Small intestine (tissue), 16 donors: Measurements from ENCODE around the gene CHD6. TPM values are rescaled to one million over a fixed set of nuclear protein-coding genes. Genes with fewer than 3 reads are reported as not detected.

Experiments
- DNase-seq, 2 donors: peaks; one replicate each; pipeline versions ENCODE4 v3.0.0 to v3.0.0-alpha.2; 2013
- FAIRE-seq: peaks from 2 replicates; lab custom pipeline; 2012; peaks lifted over from hg19 to GRCh38; lab: Jason Lieb, UNC
- H3K27ac ChIP-seq, 3 donors: one replicate each; pipeline ENCODE4 v1.5.1; 2013; ENCODE audit warnings: low read length in 2 of 3, mild to moderate bottlenecking in 2 of 3, control low read depth in 1 of 3, inconsistent platforms in 1 of 3, low read depth in 1 of 3, moderate library complexity in 1 of 3
- H3K27me3 ChIP-seq, 3 donors: one replicate each; pipeline ENCODE4 v1.6.1; 2013; ENCODE audit warnings: low read length in 3 of 3, inconsistent platforms in 1 of 3; ENCODE audit not compliant: control insufficient read depth in 3 of 3, insufficient read depth in 3 of 3
- H3K36me3 ChIP-seq, 3 donors: one replicate each; pipeline ENCODE4 v1.6.1; 2013; ENCODE audit warnings: low read length in 3 of 3, inconsistent platforms in 1 of 3, low read depth in 1 of 3, mild to moderate bottlenecking in 1 of 3, moderate library complexity in 1 of 3; ENCODE audit not compliant: control insufficient read depth in 3 of 3, insufficient read depth in 2 of 3
- H3K4me1 ChIP-seq, 3 donors: one replicate each; pipeline ENCODE4 v1.6.1; 2013; ENCODE audit warnings: low read length in 2 of 3, inconsistent platforms in 1 of 3, low read depth in 1 of 3, mild to moderate bottlenecking in 1 of 3, moderate library complexity in 1 of 3; ENCODE audit not compliant: control insufficient read depth in 3 of 3, insufficient read depth in 2 of 3
- H3K4me3 ChIP-seq, 3 donors: one replicate each; pipeline ENCODE4 v1.5.1; 2013; ENCODE audit warnings: low read length in 3 of 3, control low read depth in 1 of 3, inconsistent platforms in 1 of 3, low read depth in 1 of 3, mild to moderate bottlenecking in 1 of 3, moderate library complexity in 1 of 3
- H3K9me3 ChIP-seq, 2 donors: one replicate each; pipeline ENCODE4 v1.6.1; 2013; ENCODE audit warnings: low read depth in 1 of 2, low read length in 1 of 2; ENCODE audit not compliant: control insufficient read depth in 2 of 2, insufficient read depth in 1 of 2
- WGBS, 3 donors: extraction: QIAGEN DNeasy Blood & Tissue Kit; methylation state at CpG; one replicate each; pipeline ENCODE4 v1.1.7; 2013; 5-methylcytosine and 5-hydroxymethylcytosine counted together
- long read RNA-seq, 10 donors: transcript quantifications; one replicate each; lab custom pipeline, GENCODE V29; 2026
- polyA plus RNA-seq, 4 donors: library from polyadenylated mRNA; stranded (reverse) in 3 of 4; unstranded in 1 of 4; fragments of 200-250 nt in 3 of 4; fragments of 120-200 nt in 1 of 4; gene quantifications; one replicate each; pipeline versions ENCODE4 v1.2.1 to v1.2.3, GENCODE V29; 2013
- donor health status: healthy with polysubstance abuse.
- donor health status: control.
- donor health status: control.
- donor health status: Bipolar disorder and iron deficiency.
- donor health status: healthy.

The CHD6 gene, protein sequence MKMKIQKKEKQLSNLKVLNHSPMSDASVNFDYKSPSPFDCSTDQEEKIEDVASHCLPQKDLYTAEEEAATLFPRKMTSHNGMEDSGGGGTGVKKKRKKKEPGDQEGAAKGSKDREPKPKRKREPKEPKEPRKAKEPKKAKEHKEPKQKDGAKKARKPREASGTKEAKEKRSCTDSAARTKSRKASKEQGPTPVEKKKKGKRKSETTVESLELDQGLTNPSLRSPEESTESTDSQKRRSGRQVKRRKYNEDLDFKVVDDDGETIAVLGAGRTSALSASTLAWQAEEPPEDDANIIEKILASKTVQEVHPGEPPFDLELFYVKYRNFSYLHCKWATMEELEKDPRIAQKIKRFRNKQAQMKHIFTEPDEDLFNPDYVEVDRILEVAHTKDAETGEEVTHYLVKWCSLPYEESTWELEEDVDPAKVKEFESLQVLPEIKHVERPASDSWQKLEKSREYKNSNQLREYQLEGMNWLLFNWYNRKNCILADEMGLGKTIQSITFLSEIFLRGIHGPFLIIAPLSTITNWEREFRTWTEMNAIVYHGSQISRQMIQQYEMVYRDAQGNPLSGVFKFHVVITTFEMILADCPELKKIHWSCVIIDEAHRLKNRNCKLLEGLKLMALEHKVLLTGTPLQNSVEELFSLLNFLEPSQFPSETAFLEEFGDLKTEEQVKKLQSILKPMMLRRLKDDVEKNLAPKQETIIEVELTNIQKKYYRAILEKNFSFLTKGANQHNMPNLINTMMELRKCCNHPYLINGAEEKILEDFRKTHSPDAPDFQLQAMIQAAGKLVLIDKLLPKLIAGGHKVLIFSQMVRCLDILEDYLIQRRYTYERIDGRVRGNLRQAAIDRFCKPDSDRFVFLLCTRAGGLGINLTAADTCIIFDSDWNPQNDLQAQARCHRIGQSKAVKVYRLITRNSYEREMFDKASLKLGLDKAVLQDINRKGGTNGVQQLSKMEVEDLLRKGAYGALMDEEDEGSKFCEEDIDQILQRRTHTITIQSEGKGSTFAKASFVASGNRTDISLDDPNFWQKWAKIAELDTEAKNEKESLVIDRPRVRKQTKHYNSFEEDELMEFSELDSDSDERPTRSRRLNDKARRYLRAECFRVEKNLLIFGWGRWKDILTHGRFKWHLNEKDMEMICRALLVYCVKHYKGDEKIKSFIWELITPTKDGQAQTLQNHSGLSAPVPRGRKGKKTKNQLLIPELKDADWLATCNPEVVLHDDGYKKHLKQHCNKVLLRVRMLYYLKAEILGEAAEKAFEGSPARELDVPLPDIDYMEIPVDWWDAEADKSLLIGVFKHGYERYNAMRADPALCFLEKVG (N-terminal part only)
- 10 to 100 TPM in 3 of 4 donors, 1 to 10 TPM in 1; 5.3 to 46.7 (median 16.1) TPM for polyA plus RNA-seq
- long read RNA-seq, donor 1, transcript CHD6-208 (3 exons, 2,829 nt): major isoform, 9 of 18 reads
- long read RNA-seq, donor 1, partial matches to known transcripts: 6 of 18 reads
- long read RNA-seq, donor 1, other reads (novel, unspliced or antisense): 0 of 18 reads
- long read RNA-seq, donor 2: 0 reads
- long read RNA-seq, donor 3, transcript CHD6-208 (3 exons, 2,829 nt): major isoform, 7 of 8 reads
- long read RNA-seq, donor 3, partial matches to known transcripts: 0 of 8 reads
- long read RNA-seq, donor 3, other reads (novel, unspliced or antisense): 0 of 8 reads
- long read RNA-seq, donor 4: 0 reads
- long read RNA-seq, donor 5, partial matches to known transcripts: 0 of 2 reads
- long read RNA-seq, donor 5, other reads (novel, unspliced or antisense): 0 of 2 reads
- long read RNA-seq, donor 6, partial matches to known transcripts: 0 of 3 reads
- long read RNA-seq, donor 6, other reads (novel, unspliced or antisense): 0 of 3 reads
- long read RNA-seq, donor 7, transcript CHD6-208 (3 exons, 2,829 nt): major isoform, 7 of 20 reads
- long read RNA-seq, donor 7, partial matches to known transcripts: 12 of 20 reads
- long read RNA-seq, donor 7, other reads (novel, unspliced or antisense): 0 of 20 reads
- long read RNA-seq, donor 8: 0 reads
- long read RNA-seq, donor 9, partial matches to known transcripts: 0 of 2 reads
- long read RNA-seq, donor 9, other reads (novel, unspliced or antisense): 0 of 2 reads
- long read RNA-seq, donor 10, transcript CHD6-208 (3 exons, 2,829 nt): major isoform, 10 of 11 reads
- long read RNA-seq, donor 10, partial matches to known transcripts: 0 of 11 reads
- long read RNA-seq, donor 10, other reads (novel, unspliced or antisense): 0 of 11 reads

GRCh38 chr20:41617902-41618806 is at the start of gene CHD6:
CHD6 (minus strand) TSS chr20:41618377; CDS start chr20:41551337, 67,040 bp downstream.
- peaks cover 0 to 7% (median 0%) of the 10 kb centered on the region in 3 donors for H3K4me1 ChIP-seq

GRCh38 chr20:41664584-41664983 is 46.4 kb upstream of the CHD6 start:
- 55 to 68% (median 63%) methylated on average over 5 of the region's 5 CpGs for WGBS, 3 donors
- Histone ChIP-seq H3K9me3 (peaks cover 0 to 3% of the 10 kb centered on the region in 2 donors), H3K27me3 (no peaks in the 10 kb centered on the region), H3K4me1 (no peaks in the 10 kb centered on the region), H3K4me3 (no peak overlapping the region), H3K36me3 (no peaks in the 10 kb centered on the region), H3K27ac (no peak overlapping the region)
- FAIRE-seq (no peak), DNase-seq (peak in 1 of 2 donors; percentile 11)

More at GRCh38 chr20:41617902-41618806, at the start of gene CHD6:
- no peak for FAIRE-seq
- Histone ChIP-seq H3K36me3 (no peaks in the 10 kb centered on the region), H3K27me3 (no peaks in the 10 kb centered on the region), H3K27ac (peak within 1 kb of the TSS; percentile 9 to 80 (median 61)), H3K4me3 (peak within 1 kb of the TSS; percentile 77 to 99 (median 95)), H3K9me3 (no peaks in the 10 kb centered on the region)
- WGBS, 3 donors: 0 to 1% (median 1%) methylated on average over 42 to 102 of the region's 102 CpGs
- DNase-seq: peak; percentile 99

- H3K9me3 ChIP-seq: no peaks in the 10 kb centered on the region
- DNase-seq (no peak), FAIRE-seq (no peak)
- 60 to 74% (median 65%) methylated on average over 7 of the region's 7 CpGs for WGBS, 3 donors
- no peak overlapping the region for H3K4me3 ChIP-seq
- H3K4me1 ChIP-seq: no peaks in the 10 kb centered on the region
- no peaks in the 10 kb centered on the region for H3K36me3 ChIP-seq
- H3K27ac ChIP-seq: no peak overlapping the region
- no peaks in the 10 kb centered on the region for H3K27me3 ChIP-seq
Observed at GRCh38 chr20:41657655-41658054, 39.5 kb upstream of the CHD6 start.

- peak in 1 of 2 donors; percentile 21 for DNase-seq
- WGBS, 3 donors: 79 to 88% (median 87%) methylated on average over 3 of the region's 3 CpGs
- no peak for FAIRE-seq
Observed at GRCh38 chr20:41655962-41656618, 37.9 kb upstream of the CHD6 start.

DNA sequence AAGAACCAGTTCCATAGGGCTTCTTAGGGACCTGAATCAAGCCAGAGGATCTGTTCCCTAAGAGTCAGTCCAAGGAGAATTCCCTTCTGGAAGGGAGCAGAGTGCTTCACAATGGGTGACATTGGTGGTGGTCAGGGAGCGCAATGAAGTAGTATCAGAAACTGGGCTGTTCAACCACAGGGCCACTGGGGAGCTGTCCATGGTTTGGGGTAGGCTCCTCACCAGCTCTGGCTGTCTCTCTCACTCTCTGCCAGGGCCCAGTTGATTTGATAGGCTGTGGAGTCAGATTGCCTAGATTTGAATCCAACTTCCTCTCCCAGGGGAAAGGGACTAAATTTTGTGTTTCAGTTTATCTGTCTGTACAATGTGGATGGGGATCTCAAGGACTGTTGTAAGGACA is 36.7 kb upstream of the CHD6 start:
- no peak overlapping the region for H3K4me3 ChIP-seq
- DNase-seq: peak; percentile 13 to 42
- no peak overlapping the region for H3K27ac ChIP-seq
- H3K27me3 ChIP-seq: no peaks in the 10 kb centered on the region
- 45 to 70% (median 60%) methylated on average over 1 of the region's 1 CpG for WGBS, 3 donors
- FAIRE-seq: no peak
- H3K4me1 ChIP-seq: peaks cover 0 to 17% (median 0%) of the 10 kb centered on the region in 3 donors
- H3K36me3 ChIP-seq: no peaks in the 10 kb centered on the region
- H3K9me3 ChIP-seq: no peaks in the 10 kb centered on the region

More at GRCh38 chr20:41655962-41656618, 37.9 kb upstream of the CHD6 start:
- Histone ChIP-seq H3K4me3 (no peak overlapping the region), H3K36me3 (no peaks in the 10 kb centered on the region), H3K4me1 (peaks cover 0 to 10% (median 0%) of the 10 kb centered on the region in 3 donors), H3K27me3 (no peaks in the 10 kb centered on the region), H3K27ac (no peak overlapping the region), H3K9me3 (no peaks in the 10 kb centered on the region)

DNA sequence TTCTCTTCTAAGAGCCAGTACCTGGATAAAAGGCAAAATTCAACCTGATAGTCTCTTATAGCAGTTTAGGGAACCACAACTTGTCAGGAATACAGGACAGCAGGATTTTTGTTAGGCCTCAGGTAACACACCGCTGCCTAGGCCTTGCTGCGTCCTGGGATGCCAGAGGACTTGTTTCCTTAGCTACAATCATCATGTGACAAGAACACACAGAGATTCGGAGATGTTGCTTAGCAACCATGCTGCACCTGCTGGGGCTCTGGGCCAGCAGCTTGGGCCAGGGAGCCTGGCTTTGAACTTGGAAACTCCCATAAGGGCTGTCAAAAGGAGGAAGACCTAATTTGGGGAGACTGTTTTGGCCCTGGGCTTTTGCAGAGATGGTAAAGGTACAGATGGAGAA is 36.1 kb upstream of the CHD6 start:
- Histone ChIP-seq H3K36me3 (no peaks in the 10 kb centered on the region), H3K9me3 (no peaks in the 10 kb centered on the region), H3K27me3 (no peaks in the 10 kb centered on the region), H3K4me1 (peaks cover 0 to 21% (median 0%) of the 10 kb centered on the region in 3 donors), H3K27ac (no peak overlapping the region), H3K4me3 (no peak overlapping the region)
- DNase-seq (peak; percentile 20 to 31), FAIRE-seq (no peak)
- 24 to 54% (median 34%) methylated on average over 3 of the region's 3 CpGs for WGBS, 3 donors
